Neural cell (in vitro differentiated cells): ENCODE results near the gene TMEM44. TPM values are rescaled to one million over a fixed set of nuclear protein-coding genes. Genes with fewer than 3 reads are reported as not detected.
"Not testable (repeated sequence)": the region's sequence is repeated elsewhere in the genome, so short reads cannot be mapped to it uniquely, and the experiment has no call there.

Experiments
- H2AFZ ChIP-seq: fragments of 200-600, 300-800 bp; sonication (generic), shearing (Covaris generic); 2 replicates; pipeline ENCODE4 v1.6.0; 2014; ENCODE audit warnings: low read depth, mild to moderate bottlenecking, antibody characterized with exemption, low read length, moderate library complexity
- H3F3A ChIP-seq: fragments of 200-600 bp; shearing (Covaris generic); 2 replicates; pipeline ENCODE4 v1.6.1; 2016; ENCODE audit warnings: mild to moderate bottlenecking, moderate library complexity, mixed read lengths, antibody characterized with exemption, low read length; ENCODE audit not compliant: insufficient read depth, poor library complexity, severe bottlenecking
- H3K27ac ChIP-seq: fragments of 200-600, 300-800 bp; sonication (generic), shearing (Covaris generic); 2 replicates; pipeline ENCODE4 v1.5.1; 2014; ENCODE audit warnings: mild to moderate bottlenecking, low read length, moderate library complexity
- H3K27me3 ChIP-seq: fragments of 300-800, 200-600 bp; sonication (generic), shearing (Covaris generic); 2 replicates; pipeline ENCODE4 v1.6.0; 2014; ENCODE audit warnings: mild to moderate bottlenecking, low read depth, low read length, moderate library complexity; ENCODE audit not compliant: insufficient read depth
- H3K36me3 ChIP-seq: fragments of 300-800, 200-600 bp; sonication (generic), shearing (Covaris generic); 2 replicates; pipeline ENCODE4 v1.5.1; 2014; ENCODE audit warnings: mild to moderate bottlenecking, antibody characterized with exemption, low read length, moderate library complexity; ENCODE audit not compliant: insufficient read depth
- H3K4me2 ChIP-seq: fragments of 300-800, 200-600 bp; sonication (generic), shearing (Covaris generic); 2 replicates; pipeline ENCODE4 v1.6.0; 2014; ENCODE audit warnings: mild to moderate bottlenecking, low read length
- H3K4me3 ChIP-seq: fragments of 300-800, 200-600 bp; sonication (generic), shearing (Covaris generic); 2 replicates; pipeline ENCODE4 v1.5.1; 2014; ENCODE audit warnings: mild to moderate bottlenecking, low read length, moderate library complexity
- H3K79me2 ChIP-seq: fragments of 200-600 bp; shearing (Covaris generic); replicated peaks from 2 replicates; pipeline ENCODE4 v1.6.0; 2014; ENCODE audit warnings: mild to moderate bottlenecking, low read length, moderate library complexity; ENCODE audit not compliant: insufficient read depth
- H3K9ac ChIP-seq: fragments of 300-800, 200-600 bp; sonication (generic), shearing (Covaris generic); 2 replicates; pipeline ENCODE4 v1.6.1; 2016; ENCODE audit warnings: mild to moderate bottlenecking, low read length, mixed read lengths
- H3K9me2 ChIP-seq: fragments of 200-600 bp; shearing (Covaris generic); 2 replicates; pipeline ENCODE4 v1.6.1; 2016; ENCODE audit warnings: mild to moderate bottlenecking, low read length, mixed read lengths; ENCODE audit not compliant: insufficient read depth
- H3K9me3 ChIP-seq: fragments of 200-600, 300-800 bp; sonication (generic), shearing (Covaris generic); 2 replicates; pipeline ENCODE4 v1.6.1; 2016; ENCODE audit warnings: mild to moderate bottlenecking, mixed run types, low read length, moderate library complexity, mixed read lengths
- H4K20me1 ChIP-seq: fragments of 200-600 bp; shearing (Covaris generic); 2 replicates; pipeline ENCODE4 v1.6.1; 2016; ENCODE audit warnings: mild to moderate bottlenecking, mixed run types; ENCODE audit not compliant: insufficient read depth
- EP300 ChIP-seq: fragments of 450-650 bp; conservative IDR thresholded peaks from 2 replicates; pipeline ENCODE4 v1.6.1; 2014; ENCODE audit warnings: antibody characterized with exemption, mild to moderate bottlenecking, moderate library complexity; ENCODE audit not compliant: poor library complexity, severe bottlenecking
- EZH2 ChIP-seq: fragments of 200-600, 300-800 bp; shearing (Covaris generic), sonication (generic); IDR thresholded peaks from 2 replicates; pipeline ENCODE4 v1.6.1; 2014; ENCODE audit warnings: antibody characterized with exemption, low read length, borderline replicate concordance, mild to moderate bottlenecking; ENCODE audit not compliant: insufficient read depth, poor library complexity, severe bottlenecking
- MXI1 ChIP-seq: fragments of 450-650 bp; conservative IDR thresholded peaks from 2 replicates; pipeline ENCODE4 v1.6.1; 2014; ENCODE audit warnings: antibody characterized with exemption, mild to moderate bottlenecking; ENCODE audit not compliant: poor library complexity, severe bottlenecking
- POLR2AphosphoS5 ChIP-seq: IDR thresholded peaks from 2 replicates; pipeline ENCODE4 v1.6.1; 2012
- RAD21 ChIP-seq: fragments of 450-650 bp; conservative IDR thresholded peaks from 2 replicates; pipeline ENCODE4 v1.6.1; 2014; ENCODE audit warnings: antibody characterized with exemption, mild to moderate bottlenecking, moderate library complexity
- SMC3 ChIP-seq: fragments of 450-650 bp; conservative IDR thresholded peaks from 2 replicates; pipeline ENCODE4 v1.6.1; 2014; ENCODE audit warnings: antibody characterized with exemption, mild to moderate bottlenecking, moderate library complexity; ENCODE audit not compliant: poor library complexity
- TAF1 ChIP-seq: IDR thresholded peaks from 2 replicates; pipeline ENCODE4 v1.6.1; 2012; ENCODE audit warnings: low read depth
- polyA plus RNA-seq: library from polyadenylated mRNA; depleted of rRNA; stranded (reverse); fragments of >200 nt; gene quantifications from 2 replicates; pipeline ENCODE4 v1.2.3, GENCODE V29; 2014
- TF ChIP-seq, protein P1 (sequence below): IDR thresholded peaks from 2 replicates; pipeline ENCODE4 v1.6.1; 2012; ENCODE audit warnings: borderline replicate concordance
- TF ChIP-seq, protein P2 (sequence below): fragments of 450-650 bp; IDR thresholded peaks from 2 replicates; pipeline ENCODE4 v1.5.1; 2014; ENCODE audit warnings: antibody characterized with exemption, mild to moderate bottlenecking, moderate library complexity; ENCODE audit not compliant: poor library complexity, severe bottlenecking

Gene TMEM44
- polyA plus RNA-seq, 1 donor from 2014 or later: 40.6 TPM

DNA sequence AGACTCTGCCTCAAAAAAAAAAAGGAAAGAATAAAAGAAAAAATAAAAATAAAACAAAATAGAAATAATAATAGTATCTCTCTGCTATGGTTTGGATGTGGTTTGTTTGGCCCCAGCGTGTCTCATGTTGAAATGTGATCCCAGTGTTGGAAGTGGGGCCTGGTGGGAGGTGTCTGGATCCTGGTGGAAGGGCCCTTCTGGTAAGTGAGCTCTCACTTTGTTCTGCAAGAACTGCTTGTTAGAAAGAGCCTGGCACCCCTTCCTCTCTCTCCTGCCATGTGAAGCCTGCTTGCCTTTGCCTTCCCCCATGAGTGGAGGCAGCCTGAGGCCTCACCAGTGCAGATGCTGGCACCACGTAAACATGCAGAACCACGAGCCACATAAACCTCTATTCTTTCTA, 26.3 kb downstream of the TMEM44 start:
- no peak overlapping the region for H3K27ac ChIP-seq
- H4K20me1 ChIP-seq: no peaks in the 10 kb centered on the region
- H3F3A ChIP-seq: no peaks in the 10 kb centered on the region
- H3K27me3 ChIP-seq: no peaks in the 10 kb centered on the region
- no peaks in the 10 kb centered on the region for H3K9me3 ChIP-seq
- no peaks in the 10 kb centered on the region for H3K9me2 ChIP-seq
- peaks cover 6% of the 10 kb centered on the region for H3K36me3 ChIP-seq
- H3K4me2 ChIP-seq: no peak overlapping the region
- no peak overlapping the region for H3K9ac ChIP-seq
- H3K79me2 ChIP-seq: no peaks in the 10 kb centered on the region
- TF ChIP-seq, protein P1, sequence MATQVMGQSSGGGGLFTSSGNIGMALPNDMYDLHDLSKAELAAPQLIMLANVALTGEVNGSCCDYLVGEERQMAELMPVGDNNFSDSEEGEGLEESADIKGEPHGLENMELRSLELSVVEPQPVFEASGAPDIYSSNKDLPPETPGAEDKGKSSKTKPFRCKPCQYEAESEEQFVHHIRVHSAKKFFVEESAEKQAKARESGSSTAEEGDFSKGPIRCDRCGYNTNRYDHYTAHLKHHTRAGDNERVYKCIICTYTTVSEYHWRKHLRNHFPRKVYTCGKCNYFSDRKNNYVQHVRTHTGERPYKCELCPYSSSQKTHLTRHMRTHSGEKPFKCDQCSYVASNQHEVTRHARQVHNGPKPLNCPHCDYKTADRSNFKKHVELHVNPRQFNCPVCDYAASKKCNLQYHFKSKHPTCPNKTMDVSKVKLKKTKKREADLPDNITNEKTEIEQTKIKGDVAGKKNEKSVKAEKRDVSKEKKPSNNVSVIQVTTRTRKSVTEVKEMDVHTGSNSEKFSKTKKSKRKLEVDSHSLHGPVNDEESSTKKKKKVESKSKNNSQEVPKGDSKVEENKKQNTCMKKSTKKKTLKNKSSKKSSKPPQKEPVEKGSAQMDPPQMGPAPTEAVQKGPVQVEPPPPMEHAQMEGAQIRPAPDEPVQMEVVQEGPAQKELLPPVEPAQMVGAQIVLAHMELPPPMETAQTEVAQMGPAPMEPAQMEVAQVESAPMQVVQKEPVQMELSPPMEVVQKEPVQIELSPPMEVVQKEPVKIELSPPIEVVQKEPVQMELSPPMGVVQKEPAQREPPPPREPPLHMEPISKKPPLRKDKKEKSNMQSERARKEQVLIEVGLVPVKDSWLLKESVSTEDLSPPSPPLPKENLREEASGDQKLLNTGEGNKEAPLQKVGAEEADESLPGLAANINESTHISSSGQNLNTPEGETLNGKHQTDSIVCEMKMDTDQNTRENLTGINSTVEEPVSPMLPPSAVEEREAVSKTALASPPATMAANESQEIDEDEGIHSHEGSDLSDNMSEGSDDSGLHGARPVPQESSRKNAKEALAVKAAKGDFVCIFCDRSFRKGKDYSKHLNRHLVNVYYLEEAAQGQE: no peak
- TF ChIP-seq EP300: no peak
- no peak for TF ChIP-seq POLR2AphosphoS5
- no peak for TF ChIP-seq RAD21
- TF ChIP-seq MXI1: no peak
- TF ChIP-seq EZH2: no peak
- TF ChIP-seq SMC3: no peak
- TF ChIP-seq, protein P2, sequence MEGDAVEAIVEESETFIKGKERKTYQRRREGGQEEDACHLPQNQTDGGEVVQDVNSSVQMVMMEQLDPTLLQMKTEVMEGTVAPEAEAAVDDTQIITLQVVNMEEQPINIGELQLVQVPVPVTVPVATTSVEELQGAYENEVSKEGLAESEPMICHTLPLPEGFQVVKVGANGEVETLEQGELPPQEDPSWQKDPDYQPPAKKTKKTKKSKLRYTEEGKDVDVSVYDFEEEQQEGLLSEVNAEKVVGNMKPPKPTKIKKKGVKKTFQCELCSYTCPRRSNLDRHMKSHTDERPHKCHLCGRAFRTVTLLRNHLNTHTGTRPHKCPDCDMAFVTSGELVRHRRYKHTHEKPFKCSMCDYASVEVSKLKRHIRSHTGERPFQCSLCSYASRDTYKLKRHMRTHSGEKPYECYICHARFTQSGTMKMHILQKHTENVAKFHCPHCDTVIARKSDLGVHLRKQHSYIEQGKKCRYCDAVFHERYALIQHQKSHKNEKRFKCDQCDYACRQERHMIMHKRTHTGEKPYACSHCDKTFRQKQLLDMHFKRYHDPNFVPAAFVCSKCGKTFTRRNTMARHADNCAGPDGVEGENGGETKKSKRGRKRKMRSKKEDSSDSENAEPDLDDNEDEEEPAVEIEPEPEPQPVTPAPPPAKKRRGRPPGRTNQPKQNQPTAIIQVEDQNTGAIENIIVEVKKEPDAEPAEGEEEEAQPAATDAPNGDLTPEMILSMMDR: no peak
- TF ChIP-seq TAF1: no peak
- H3K4me3 ChIP-seq: no peak overlapping the region
- H2AFZ ChIP-seq: no peak overlapping the region

DNA sequence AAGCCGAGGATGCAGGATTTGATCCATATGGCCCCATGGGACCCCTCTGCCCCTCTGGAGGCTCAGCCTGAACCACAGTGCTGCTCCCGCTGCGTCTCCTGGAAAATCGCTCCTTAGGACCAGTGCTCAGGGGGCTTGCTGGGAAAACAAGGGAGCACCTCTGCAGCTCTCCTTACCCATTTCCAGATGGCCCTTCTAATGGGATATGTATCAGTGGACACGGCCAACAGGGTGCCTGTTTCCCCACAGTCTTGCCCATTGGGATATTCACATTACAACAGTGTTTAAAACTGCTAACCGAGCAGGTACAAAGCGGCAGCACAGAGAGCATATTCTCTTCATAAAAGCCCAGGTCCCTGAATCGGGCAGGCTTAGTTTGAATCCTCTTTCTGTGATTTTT, 27.1 kb downstream of the TMEM44 start:
- TF ChIP-seq TAF1: no peak
- TF ChIP-seq SMC3: no peak
- TF ChIP-seq, protein P1: no peak
- no peak for TF ChIP-seq EZH2
- no peak for TF ChIP-seq EP300
- TF ChIP-seq POLR2AphosphoS5: no peak
- TF ChIP-seq RAD21: no peak
- no peak for TF ChIP-seq MXI1
- Histone ChIP-seq H4K20me1 (no peaks in the 10 kb centered on the region), H3K36me3 (peaks cover 6% of the 10 kb centered on the region), H3K4me3 (no peak overlapping the region), H3K79me2 (no peaks in the 10 kb centered on the region), H3K27me3 (no peaks in the 10 kb centered on the region), H3K4me2 (no peak overlapping the region), H3K9me3 (no peaks in the 10 kb centered on the region), H3F3A (no peaks in the 10 kb centered on the region), H2AFZ (no peak overlapping the region), H3K9ac (no peak overlapping the region), H3K27ac (no peak overlapping the region), H3K9me2 (no peaks in the 10 kb centered on the region)

DNA sequence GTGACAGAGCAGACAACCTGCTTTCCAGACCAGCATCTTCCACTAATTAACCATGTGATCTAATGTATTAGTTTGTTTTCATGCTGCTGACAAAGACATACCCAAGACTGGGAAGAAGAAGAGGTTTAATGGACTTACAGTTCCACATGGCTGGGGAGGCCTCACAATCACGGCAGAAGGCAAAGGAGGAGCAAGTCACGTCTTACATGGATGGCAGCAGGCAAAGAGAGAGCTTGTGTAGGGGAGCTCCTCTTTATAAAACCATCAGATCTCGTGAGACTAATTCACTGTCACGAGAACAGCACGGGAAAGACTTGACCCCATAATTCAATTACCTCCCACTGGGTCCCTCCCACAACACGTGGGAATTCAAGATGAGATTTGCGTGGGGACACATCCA, 27.9 kb downstream of the TMEM44 start:
- H3K4me3 ChIP-seq, H3K9ac ChIP-seq: not testable (repeated sequence)

More for the DNA sequence above, 27.9 kb downstream of the TMEM44 start:
- not testable (repeated sequence) for H3K27ac ChIP-seq, H3K4me2 ChIP-seq, H3K36me3 ChIP-seq, H4K20me1 ChIP-seq, H3K27me3 ChIP-seq, H3K9me2 ChIP-seq, H3F3A ChIP-seq, H3K9me3 ChIP-seq, H3K79me2 ChIP-seq, H2AFZ ChIP-seq
